A172 (cell line): Measurements from ENCODE around the gene TYK2. TPM values are rescaled to one million over a fixed set of nuclear protein-coding genes. Genes with fewer than 3 reads are reported as not detected.
A peak's percentile ranks its signal among the peaks of the same experiment; 100 is the strongest.
"Not testable (repeated sequence)": the region's sequence is repeated elsewhere in the genome, so short reads cannot be mapped to it uniquely, and the experiment has no call there.

Source experiments
- DNase-seq: peaks from one replicate; pipeline ENCODE4 v3.0.0-alpha.2; 2015; ENCODE audit warnings: low spot score
- total RNA-seq: library from RNA; depleted of rRNA; stranded (reverse); fragments of >200 nt; shearing (Covaris generic); gene quantifications from 2 replicates; pipeline ENCODE4 v1.2.3, GENCODE V29; 2014

TYK2 gene
- total RNA-seq, 1 experiment from 2014 or later = 112 TPM

DNA sequence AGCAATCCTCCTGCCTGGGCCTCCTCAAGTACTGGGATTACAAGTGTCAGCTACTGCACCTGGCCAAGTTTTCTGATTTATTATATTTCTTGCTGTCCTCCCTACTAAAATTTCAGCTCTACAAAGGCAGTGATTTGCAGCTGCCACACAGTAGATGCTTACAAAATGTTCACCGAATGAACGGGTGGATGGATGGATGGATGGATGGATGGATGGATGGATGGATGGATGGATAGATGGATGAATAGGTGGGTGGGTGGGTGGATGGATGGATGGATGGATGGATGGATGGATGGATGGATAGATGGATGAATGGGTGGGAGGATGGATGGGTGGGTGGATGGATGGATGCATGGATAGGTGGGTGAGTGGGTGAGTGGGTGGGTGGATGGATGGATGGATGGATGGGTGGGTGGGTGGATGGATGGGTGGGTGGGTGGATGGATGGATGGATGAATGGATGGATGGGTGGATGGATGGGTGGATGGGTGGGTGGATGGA, 3.2 kb downstream of the TYK2 start:
- not testable (repeated sequence) for DNase-seq

DNA sequence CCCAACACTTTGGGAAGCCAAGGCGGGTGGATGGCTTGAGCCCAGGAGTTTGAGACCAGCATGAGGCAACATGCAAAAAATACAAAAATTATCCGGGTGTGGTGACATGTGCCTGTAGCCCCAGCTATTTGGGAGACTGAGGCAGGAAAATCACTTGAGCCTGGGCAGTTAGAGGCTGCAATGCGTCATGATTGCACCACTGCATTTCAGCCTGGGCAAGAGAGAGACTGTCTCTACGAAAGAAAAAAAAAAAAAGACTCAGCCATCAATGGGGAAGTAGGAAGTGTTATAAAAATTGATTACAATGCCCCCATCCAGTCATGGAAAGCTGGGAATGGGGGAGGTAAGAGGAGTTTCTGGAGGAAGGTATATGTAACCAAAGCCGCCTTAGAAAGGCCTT, 5.4 kb downstream of the TYK2 start:
- no peak for DNase-seq

DNA sequence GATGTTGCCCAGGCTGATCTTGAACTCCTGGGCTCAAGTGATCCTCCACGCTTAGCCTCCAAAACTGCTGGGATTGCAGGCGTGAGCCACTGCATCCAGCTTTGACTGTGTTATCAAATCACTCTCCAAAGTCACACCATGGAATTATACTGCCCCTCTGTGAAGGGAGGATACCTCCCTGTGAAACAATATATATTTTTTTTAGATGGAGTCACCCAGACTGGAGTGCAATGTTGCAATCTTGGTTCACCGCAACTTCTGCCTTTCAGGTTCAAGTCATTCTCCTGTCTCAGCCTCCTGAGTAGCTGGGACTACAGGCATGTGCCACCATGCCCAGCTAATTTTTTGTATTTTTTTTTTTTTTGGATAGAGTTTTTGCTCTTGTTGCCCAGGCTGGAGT, 7.7 kb downstream of the TYK2 start:
- DNase-seq = no peak

DNA sequence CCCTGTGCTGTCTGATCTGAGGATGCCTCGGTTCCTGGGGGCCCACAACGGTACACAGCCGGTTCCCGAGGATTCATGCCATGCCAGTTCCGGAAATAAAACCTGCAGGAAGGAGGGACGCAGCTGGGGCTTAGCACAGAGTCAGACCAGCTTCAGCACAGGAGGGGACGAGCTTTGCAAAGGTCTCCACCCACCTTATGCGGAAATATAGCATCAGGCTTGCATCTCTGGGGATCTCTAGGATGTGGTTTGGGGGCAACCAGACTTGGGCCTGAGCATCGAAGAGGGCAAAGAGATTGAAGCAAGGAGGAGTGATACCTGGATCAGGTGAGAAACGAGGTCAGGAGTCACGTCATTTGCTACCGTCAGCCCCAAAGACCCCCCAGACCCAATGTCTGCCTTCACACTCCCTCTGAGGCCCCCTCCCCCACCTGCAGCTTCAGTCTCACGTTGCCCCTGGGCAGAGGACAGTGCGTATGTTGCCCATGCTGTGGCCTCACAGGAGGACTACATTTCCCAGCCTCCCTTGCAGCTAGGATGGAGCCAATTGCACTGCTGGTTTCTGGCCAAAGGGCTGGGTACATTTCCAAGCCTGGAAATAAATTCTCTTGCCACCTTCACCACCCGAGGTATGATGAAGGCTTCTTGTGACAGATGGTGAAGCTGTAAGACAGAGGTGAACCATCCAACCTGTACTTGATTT, 12.1 kb downstream of the TYK2 start:
- peak; percentile 21 for DNase-seq

DNA sequence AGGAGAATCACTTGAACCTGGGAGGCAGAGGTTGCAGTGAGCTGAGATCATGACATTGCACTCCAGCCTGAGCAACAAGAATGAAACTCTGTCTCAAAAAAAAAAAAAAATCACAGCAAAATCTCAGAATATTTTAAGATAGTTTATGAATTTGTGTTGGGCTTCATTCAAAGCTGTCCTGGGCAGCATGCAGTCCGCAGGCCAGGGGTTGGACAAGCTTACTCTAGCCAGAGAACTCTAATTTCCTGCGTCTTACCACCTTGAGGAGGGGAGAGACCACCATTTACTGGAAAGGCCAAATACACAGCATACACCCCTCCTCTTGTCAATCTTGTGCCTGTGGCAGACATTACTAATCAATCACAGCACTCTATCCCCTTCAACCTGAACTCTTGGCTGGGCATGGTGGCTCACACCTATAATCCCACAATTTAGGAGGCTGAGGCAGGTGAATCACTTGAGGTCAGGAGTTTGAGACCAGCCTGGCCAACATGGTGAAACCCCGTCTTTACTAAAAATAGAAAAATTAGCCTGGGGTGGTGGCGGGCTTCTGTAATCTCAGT, 13.3 kb downstream of the TYK2 start:
- DNase-seq = not testable (repeated sequence)

DNA sequence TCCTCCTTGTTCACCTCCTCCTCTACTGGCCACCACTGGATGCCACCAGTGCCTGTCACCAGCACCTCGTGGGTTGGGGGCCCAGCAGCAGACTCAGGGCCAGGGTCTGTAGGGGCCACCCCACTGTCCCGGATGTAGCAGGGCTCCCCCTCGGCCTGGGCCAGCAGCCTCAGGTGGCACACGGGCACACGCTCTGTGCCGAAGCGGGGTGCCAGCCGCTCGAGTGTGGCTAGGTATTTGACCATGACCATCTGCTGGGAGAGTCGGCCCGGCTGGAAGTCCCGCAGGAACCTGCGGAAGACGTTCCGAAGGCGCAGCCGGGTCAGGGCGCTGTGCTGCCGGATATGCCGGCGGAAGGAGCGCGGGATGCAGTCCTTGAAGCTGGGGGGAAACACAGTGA, 14.9 kb downstream of the TYK2 start:
- no peak for DNase-seq

DNA sequence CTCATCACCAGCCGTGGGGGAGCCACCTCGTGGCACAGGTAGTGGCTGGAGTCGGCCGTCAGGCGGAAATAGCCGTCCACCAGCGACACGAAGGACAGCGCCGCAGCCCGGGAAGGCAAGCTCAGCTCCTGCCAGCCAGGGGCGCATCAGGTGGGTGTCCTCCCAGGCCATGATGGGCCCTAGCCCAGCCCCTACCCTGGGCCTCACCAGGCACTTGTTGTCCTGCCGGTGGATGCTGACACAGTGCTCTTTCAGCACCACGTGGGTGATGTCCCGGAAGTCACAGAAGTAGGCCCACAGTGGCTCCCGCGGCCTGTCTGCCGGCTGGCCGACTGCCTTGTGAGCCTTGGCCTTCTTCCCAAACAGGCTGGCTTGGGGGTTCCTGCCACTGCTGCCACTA, 15.7 kb downstream of the TYK2 start:
- DNase-seq = no peak

DNA sequence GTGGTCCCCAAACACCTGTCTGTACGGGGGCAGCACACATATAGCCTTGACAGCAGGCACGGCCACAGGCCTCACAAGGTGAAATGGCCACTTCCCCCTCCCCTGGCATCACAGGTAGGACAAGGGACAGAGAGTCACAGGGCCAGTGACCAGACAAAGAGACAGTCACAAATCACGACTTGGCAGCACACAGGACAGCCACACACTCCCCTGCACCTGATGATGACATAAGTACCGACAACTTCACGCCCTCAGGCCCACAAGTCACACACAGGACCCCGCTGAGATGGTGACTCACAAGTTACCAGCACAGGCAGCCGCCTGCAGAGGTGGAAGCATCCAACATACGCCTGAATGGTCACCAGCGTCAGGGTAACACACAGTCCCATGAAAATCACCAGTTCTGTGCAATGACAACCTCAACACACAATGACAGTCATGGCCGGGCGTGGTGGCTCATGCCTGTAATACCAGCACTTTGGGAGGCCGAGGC, 16.5 kb downstream of the TYK2 start:
- DNase-seq = peak; percentile 75

DNA sequence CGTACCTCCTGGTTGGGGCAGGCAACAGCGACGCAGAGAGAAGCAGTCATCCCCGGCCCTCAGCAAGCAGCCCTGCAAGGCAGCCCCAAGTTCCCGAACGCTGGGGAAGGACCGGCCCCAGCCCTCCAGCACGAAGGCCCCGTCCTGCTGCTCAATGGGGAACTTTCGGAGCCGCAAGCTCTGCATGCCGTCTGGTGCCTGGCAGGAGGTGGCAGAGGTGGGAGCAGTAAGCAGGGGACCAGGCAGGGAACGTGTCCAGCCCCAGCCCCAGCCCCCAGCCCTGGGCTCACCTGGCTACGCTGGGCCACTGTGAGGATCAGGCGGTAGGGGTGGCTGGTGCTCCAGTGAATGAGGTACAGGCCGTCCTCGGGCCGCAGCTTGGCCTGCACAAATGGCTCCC, 18.1 kb downstream of the TYK2 start:
- no peak for DNase-seq

DNA sequence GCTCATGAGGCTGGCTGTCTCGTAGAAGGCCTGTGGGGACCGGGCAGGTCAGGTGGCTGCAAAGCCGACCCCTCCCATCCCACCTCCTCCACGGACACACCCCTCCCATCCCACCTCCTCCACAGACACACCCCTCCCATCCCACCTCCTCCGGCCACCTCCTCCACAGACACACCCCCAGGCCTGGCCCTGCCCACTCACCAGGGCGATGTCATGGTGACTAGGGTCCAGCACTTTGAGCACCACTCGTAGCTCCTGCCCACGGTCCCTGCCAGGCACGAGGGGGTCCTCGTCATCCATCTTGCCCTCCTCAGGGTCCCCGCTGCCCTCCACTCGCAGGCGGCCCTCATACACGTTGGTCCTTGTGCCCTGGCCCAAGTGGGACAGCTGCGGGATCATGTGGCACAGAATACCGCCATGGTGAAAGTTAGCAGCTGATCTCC, 18.8 kb downstream of the TYK2 start:
- no peak for DNase-seq

DNA sequence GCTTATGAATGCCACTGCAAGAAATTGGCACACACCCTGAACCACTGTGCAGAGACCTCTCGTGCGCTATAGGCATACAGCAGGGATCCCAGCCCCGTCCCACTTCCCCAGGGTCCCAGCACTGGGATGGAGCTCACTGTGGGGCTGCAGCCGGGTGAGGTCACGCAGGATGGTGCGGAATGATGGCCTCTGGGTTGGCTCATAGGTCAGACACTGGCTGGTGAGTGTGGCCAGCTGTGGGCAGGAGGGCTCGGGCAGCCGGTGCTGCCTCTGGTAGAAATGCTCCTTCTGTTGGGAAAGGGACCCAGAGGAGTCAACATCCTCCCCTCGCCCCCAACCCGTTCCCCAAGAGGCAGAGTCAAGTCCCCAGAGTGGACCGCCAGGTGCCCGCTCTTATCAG, 23.9 kb downstream of the TYK2 start:
- DNase-seq = no peak

DNA sequence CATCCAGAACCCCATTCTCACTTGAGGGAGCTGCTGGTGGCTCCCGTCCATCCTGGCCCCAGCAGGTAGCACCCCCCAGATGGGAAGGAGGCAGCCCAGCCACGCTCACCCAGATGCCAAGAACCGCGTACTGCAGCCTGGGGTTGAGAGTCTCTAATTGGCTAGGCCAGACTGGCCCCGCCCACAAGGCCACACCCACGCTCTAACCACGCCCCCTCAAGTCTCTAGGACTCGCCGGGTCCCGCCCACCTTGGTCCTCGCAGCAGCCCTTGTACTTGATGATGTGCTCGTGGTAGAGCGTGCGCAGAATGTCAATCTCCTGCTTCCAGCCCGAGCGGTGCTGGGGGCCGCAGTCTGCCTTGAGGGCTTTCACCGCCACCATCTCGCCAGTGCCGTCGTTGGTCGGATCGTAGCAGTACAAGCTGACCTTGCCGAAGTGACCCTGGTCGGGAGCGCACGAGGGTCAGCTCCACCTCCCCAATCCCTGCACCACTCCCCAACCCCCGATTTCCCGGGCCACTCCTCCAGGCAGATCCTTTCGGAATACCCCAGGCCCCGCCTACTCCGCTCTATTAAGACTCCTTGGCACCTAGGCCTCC, 26.5 kb downstream of the TYK2 start:
- peak; percentile 11 for DNase-seq

DNA sequence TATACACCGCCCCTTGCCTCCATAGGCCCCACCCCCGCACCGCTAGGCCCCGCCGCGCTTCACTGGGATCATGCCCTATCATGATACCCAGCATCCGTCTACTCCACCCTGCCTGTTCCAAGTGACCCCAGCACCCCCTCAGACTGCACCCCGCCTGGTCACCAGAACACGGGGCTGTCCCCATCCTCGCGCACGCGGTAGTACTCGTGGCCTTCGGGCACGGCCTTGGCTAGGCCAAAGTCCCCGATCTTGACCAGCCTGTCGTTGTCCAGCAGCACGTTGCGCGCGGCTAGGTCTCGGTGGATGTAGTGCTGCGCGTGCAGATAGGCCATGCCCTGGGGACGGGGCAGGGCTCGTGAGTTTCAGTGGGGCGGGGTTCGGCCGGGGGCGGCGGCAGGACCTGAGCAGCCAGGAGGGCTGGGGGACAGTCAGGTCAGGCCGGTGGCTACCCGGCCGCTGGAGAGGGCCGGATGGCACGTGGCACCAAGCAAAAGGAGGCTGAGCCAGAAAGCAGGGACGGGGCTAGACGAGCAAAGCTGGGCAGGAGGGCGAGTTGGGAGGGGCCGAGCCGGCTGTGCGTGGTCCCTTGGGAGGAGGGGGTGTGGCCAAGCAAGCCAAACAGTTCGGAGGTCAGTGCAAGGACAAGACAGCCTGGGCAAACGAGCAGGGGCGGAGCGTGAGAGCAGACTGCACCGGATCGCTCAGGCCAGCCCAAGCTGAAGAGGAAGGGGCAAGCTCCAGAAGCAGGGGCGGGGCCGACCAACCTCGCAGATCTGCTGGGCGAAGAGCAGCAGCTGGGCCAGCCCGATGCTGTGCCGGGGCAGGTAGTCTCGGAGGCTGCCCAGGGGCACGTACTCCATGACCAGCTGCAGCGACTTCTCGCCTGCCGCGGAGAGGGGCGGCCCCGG, 27.4 kb downstream of the TYK2 start:
- no peak for DNase-seq

DNA sequence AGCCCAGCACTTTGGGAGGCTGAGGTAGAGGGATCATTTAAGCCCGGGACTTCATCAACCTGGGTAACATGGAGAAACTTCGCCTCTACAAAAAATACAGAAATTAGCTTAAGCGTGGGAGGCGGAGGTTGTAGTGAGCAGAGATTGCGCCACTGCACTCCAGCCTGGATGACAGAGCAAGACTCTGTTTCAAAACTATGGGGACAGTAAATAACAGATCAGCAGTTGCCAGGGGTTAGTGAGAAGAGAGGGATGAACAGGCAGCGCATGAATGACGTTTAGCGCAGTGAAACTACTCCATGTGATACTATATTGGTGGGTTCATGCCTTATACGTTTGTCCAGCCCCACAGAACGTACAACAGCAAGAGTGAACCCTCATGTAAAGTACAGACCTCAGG, 33.9 kb downstream of the TYK2 start:
- no peak for DNase-seq

DNA sequence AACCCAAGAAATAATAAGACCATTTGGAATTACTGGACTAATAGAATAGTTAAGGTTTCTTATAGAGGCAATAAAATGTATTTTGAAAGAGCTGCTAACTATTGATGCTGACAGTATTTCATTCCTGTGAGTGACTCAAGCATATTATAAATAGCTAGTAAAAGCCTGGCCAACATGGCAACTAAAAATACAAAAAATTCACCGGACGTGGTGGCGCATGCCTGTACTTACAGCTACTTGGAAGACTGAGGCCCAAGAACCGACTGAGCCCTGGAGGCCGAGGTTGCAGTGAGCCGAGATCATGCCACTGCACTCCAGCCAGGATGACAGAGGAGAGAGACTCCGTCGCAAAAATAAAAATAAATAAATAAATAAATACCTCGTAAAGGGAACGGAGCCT, 35.6 kb downstream of the TYK2 start:
- DNase-seq = no peak

DNA sequence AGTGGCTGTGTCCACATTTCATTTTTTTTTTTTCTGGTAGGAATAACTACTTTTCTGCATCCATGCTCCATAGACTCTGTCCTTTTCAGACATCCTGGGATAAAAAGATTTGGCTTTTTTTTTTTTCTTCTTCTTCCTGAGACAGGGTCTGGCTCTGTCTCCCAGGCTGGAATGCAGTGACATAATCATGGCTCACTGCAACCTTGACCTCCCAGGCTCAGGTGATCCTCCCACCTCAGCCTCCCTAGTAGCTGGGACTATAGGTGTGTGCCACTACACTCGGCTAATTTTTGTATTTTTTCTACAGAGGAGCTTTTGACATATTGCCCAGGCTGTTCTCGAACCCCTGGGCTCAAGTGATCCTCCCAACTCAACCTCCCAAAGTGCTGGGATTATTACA, 36.9 kb downstream of the TYK2 start:
- DNase-seq = no peak

DNA sequence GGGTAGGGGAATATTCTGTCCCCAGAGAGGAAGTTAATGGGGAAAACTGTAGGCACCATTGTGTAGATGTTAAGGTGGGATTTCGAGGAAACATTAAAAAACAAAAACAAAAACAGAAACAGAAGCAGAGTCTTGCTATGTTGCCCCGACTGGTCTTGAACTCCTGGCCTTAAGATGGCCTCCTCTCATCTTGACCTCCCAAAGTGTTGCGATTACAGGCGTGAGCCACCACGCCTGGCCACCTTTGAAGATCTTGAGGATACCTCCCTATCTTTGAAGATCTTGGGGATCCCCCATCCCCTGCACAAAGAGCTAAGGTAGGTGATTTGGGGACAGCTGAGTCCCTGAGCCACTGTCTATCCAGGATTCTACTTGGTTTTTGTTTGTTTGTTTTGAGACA, 40.4 kb downstream of the TYK2 start:
- DNase-seq = no peak

DNA sequence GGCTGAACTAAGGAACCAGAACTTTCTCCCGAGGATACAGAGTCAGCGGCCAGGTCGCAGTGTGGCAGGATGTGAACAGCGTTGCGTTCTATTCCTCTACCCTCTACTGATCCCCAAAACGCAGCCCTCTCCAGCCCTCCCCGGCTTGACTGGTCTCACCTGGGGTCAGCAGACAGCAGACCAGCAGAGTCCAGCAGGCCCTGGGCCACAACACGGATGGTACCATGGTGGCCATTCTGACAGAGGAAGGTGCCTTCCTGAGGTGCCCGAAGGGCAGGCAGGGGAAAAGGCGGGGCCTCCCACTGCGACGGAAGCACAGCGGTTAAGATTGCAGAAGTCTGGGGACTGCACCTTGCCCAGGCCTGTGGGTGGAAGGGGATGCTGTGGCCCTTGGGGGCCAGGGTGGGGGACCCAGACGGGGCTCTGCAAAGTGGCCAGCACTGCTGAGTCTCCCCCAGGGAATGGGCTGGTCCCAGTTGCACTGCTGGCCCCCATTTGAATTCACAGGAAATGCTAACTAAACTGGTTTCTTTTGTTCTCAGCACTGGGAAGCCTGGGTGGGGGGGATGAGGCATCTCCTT, 40.9 kb downstream of the TYK2 start, which contains the start of gene ICAM3:
ICAM3 (minus strand) TSS at position 245 of the 581 bp plus-strand sequence; CDS start at position 235, 10 bp downstream.
- no peak for DNase-seq

DNA sequence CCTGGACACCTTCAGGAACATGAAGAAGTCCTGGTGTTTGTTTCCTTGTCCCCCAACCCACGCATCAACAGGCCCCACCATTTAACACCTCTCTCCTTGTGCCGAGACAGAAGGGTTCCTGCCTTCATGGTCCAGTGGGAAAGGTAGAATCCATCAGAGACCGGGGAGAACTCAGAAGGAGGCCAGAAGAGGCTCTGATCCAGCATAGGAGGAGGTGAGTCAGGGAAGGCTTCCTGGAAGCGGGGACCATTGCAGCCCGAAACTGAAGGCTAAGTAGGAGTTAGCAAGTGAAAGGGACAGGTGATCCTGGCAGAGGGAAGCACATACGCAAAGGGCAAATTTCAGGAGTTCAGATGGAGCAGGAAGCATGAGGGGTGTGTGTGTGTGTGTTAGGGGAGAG, 41.4 kb downstream of the TYK2 start:
- no peak for DNase-seq

DNA sequence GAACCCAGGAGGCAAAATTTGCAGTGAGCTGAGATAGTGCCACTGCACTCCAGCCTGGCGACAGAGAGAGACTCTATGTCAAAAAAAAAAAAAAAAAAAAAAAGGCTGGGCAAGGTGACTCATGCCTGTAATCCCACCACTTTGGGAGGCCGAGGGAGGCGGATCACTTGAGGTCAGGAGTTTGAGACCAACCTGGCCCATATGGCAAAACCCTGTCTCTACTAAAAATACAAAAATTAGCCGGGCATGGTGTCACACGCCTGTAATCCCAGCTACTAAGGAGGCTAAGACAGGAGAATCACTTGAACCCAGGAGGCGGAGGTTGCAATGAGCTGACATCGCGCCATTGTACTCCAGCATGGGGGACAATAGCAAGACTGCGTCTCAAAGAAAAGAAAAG, 43.6 kb downstream of the TYK2 start:
- not testable (repeated sequence) for DNase-seq

DNA sequence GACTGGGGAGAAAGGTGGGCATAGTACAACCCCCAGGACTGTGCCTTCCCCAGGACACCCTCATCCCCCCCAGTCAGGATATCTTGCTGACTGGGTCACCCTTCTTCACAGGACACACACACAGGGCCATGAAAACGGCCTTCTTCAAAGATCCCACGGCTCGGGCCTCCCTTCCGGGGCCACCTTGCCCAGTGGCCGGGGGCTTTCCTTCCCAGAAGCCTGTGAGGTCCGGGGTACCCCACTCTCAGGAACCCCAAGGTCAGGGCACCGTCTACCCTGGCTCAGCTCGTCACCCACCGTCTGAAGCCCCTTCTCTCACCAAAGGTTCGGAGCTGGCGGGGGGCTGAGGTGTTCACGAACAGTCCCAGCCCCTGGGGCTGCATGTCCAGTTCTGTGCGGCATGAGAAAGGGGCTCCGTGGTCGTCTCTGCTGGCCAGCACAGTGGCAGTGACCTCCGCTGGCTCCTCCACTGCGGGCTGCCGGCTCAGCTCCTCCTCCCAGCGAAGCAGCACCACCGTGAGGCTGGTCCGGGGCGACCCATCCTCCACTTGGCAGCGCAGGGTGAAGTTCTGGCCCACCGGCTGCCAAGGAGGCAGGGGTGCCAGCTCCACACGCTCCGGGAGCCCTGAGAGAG, 44.9 kb downstream of the TYK2 start:
- no peak for DNase-seq
